IMR-90 (cell line): ENCODE results near the gene ZNF292. TPM values are rescaled to one million over a fixed set of nuclear protein-coding genes. Genes with fewer than 3 reads are reported as not detected.

ENCODE experiments used
- ATAC-seq: fragments of 200-7000 bp; cut with Tn5 transposase; 2 replicates; pipeline ENCODE4 v1.9.1; 2020; ENCODE audit warnings: low read depth, mild to moderate bottlenecking, moderate library complexity
- BruUV-seq: library from RNA; stranded (reverse); fragments of 400-500 nt; replicated peaks from 2 replicates; lab custom pipeline; 2021; lab: Mats Ljungman, UMichigan
- CTCF ChIA-PET: fragments of 300-600 bp; formaldehyde crosslinking; extraction: SDS; loops from one replicate; lab custom pipeline; 2021; ENCODE audit warnings: antibody characterized with exemption; lab: Yijun Ruan, JAX
- POLR2A ChIA-PET: fragments of 300-600 bp; sonication (Branson Sonifier 250); formaldehyde crosslinking; loops from one replicate; lab custom pipeline; 2022; ENCODE audit warnings: antibody characterized with exemption; ENCODE audit not compliant: unreplicated experiment; lab: Charles Lee
- DNase-seq: peaks from one replicate; pipeline ENCODE4 v3.0.0; 2013
- H2AFZ ChIP-seq: replicated peaks from 2 replicates; pipeline ENCODE3; 2013; ENCODE audit warnings: low read length, mild to moderate bottlenecking; ENCODE audit not compliant: poor library complexity
- H2AK5ac ChIP-seq: 2 replicates; pipeline ENCODE4 v1.6.1; 2013; ENCODE audit warnings: low read depth, low read length, inconsistent platforms
- H2AK9ac ChIP-seq: replicated peaks from 2 replicates; pipeline ENCODE3; 2013; ENCODE audit warnings: mild to moderate bottlenecking, low read depth, low read length, moderate library complexity; ENCODE audit not compliant: poor library complexity
- H2BK120ac ChIP-seq: 2 replicates; pipeline ENCODE4 v1.6.1; 2013; ENCODE audit warnings: low read depth, low read length, inconsistent platforms
- H2BK15ac ChIP-seq: 3 replicates; pipeline ENCODE4 v1.6.1; 2013; ENCODE audit warnings: low read depth, low read length, inconsistent platforms
- H2BK20ac ChIP-seq: 2 replicates; pipeline ENCODE4 v1.6.1; 2013; ENCODE audit warnings: low read depth, mild to moderate bottlenecking, inconsistent platforms, low read length, moderate library complexity
- H2BK5ac ChIP-seq: 2 replicates; pipeline ENCODE4 v1.6.1; 2013; ENCODE audit warnings: mild to moderate bottlenecking, low read depth, low read length, inconsistent platforms; ENCODE audit not compliant: poor library complexity, severe bottlenecking
- H3K14ac ChIP-seq: replicated peaks from 2 replicates; pipeline ENCODE4 v1.6.1; 2013; ENCODE audit warnings: low read depth, low read length, inconsistent platforms
- H3K18ac ChIP-seq: 2 replicates; pipeline ENCODE4 v1.6.1; 2013; ENCODE audit warnings: low read depth, low read length, control low read depth
- H3K23ac ChIP-seq: 2 replicates; pipeline ENCODE4 v1.6.1; 2013; ENCODE audit warnings: low read depth, low read length, inconsistent platforms
- H3K27ac ChIP-seq: 2 replicates; pipeline ENCODE4 v1.5.1; 2013; ENCODE audit warnings: mild to moderate bottlenecking, control low read depth, low read length; ENCODE audit not compliant: insufficient read depth
- H3K27me3 ChIP-seq: 2 replicates; pipeline ENCODE4 v1.6.1; 2013; ENCODE audit warnings: low read length; ENCODE audit not compliant: control insufficient read depth, insufficient read depth
- H3K36me3 ChIP-seq: 2 replicates; pipeline ENCODE4 v1.6.1; 2013; ENCODE audit warnings: low read length, mixed read lengths; ENCODE audit not compliant: control insufficient read depth, insufficient read depth
- H3K4ac ChIP-seq: 2 replicates; pipeline ENCODE4 v1.6.1; 2013; ENCODE audit warnings: low read depth, low read length, inconsistent platforms
- H3K4me1 ChIP-seq: 2 replicates; pipeline ENCODE4 v1.6.1; 2013; ENCODE audit warnings: low read length, mixed read lengths; ENCODE audit not compliant: control insufficient read depth, insufficient read depth
- H3K4me2 ChIP-seq: 2 replicates; pipeline ENCODE4 v1.6.1; 2013; ENCODE audit warnings: low read depth, mild to moderate bottlenecking, control low read depth, low read length, moderate library complexity
- H3K4me3 ChIP-seq: 2 replicates; pipeline ENCODE4 v1.5.1; 2013; ENCODE audit warnings: low read depth, mild to moderate bottlenecking, control low read depth, low read length, moderate library complexity; ENCODE audit not compliant: insufficient read depth
- H3K56ac ChIP-seq: 2 replicates; pipeline ENCODE4 v1.6.1; 2013; ENCODE audit warnings: low read length, inconsistent platforms; ENCODE audit not compliant: insufficient read depth; ENCODE audit errors: extremely low read depth
- H3K79me1 ChIP-seq, 2 experiments: 2 replicates each; pipeline ENCODE4 v1.6.1; 2013; ENCODE audit warnings: low read length in 2 of 2, inconsistent platforms in 1 of 2, low read depth in 1 of 2
- H3K9ac ChIP-seq: 2 replicates; pipeline ENCODE4 v1.6.1; 2013; ENCODE audit warnings: low read depth, low read length, control low read depth
- H3K9me1 ChIP-seq: 2 replicates; pipeline ENCODE4 v1.6.1; 2013; ENCODE audit warnings: low read length, inconsistent platforms; ENCODE audit not compliant: insufficient read depth
- H3K9me3 ChIP-seq: 2 replicates; pipeline ENCODE4 v1.6.1; 2013; ENCODE audit warnings: low read length; ENCODE audit not compliant: control insufficient read depth, insufficient read depth
- H4K20me1 ChIP-seq: 2 replicates; pipeline ENCODE4 v1.6.1; 2013; ENCODE audit warnings: low read length, inconsistent platforms; ENCODE audit not compliant: insufficient read depth
- H4K5ac ChIP-seq: 2 replicates; pipeline ENCODE4 v1.6.1; 2013; ENCODE audit warnings: mild to moderate bottlenecking, low read depth, low read length, control low read depth
- H4K8ac ChIP-seq, 2 experiments: 2 replicates each; pipeline ENCODE4 v1.6.1; 2013; ENCODE audit warnings: low read depth in 2 of 2, low read length in 2 of 2, control low read depth in 1 of 2, inconsistent platforms in 1 of 2
- H4K91ac ChIP-seq: 2 replicates; pipeline ENCODE4 v1.6.1; 2013; ENCODE audit warnings: low read depth, low read length, inconsistent platforms; ENCODE audit not compliant: insufficient read depth
- BHLHE40 ChIP-seq: fragments of 150-350 bp; IDR thresholded peaks from 2 replicates; pipeline ENCODE4 v1.6.1; 2016; ENCODE audit warnings: mild to moderate bottlenecking, low read depth, low read length
- CEBPB ChIP-seq: IDR thresholded peaks from 2 replicates; pipeline ENCODE4 v1.6.1; 2012; ENCODE audit warnings: low read depth, low read length, improper control_type of control experiment
- CHD1 ChIP-seq: IDR thresholded peaks from 2 replicates; pipeline ENCODE4 v1.6.1; 2012; ENCODE audit warnings: low read depth, low read length, improper control_type of control experiment
- CTCF ChIP-seq: conservative IDR thresholded peaks from 2 replicates; pipeline ENCODE4 v1.5.1; 2012; ENCODE audit warnings: mild to moderate bottlenecking, low read depth, low read length, improper control_type of control experiment
- ELK1 ChIP-seq: fragments of 150-350 bp; IDR thresholded peaks from 2 replicates; pipeline ENCODE4 v1.6.1; 2016; ENCODE audit warnings: low read depth, mild to moderate bottlenecking, low read length, moderate library complexity, borderline replicate concordance
- FOS ChIP-seq: fragments of 150-350 bp; IDR thresholded peaks from 2 replicates; pipeline ENCODE4 v1.6.1; 2016; ENCODE audit warnings: low read depth, low read length
- MAFK ChIP-seq: IDR thresholded peaks from 2 replicates; pipeline ENCODE4 v1.6.1; 2012; ENCODE audit warnings: low read depth, low read length, improper control_type of control experiment
- MAZ ChIP-seq: IDR thresholded peaks from 2 replicates; pipeline ENCODE4 v1.6.1; 2012; ENCODE audit warnings: low read depth, mild to moderate bottlenecking, low read length, improper control_type of control experiment, moderate library complexity, borderline replicate concordance
- MXI1 ChIP-seq: IDR thresholded peaks from 2 replicates; pipeline ENCODE4 v1.6.1; 2012; ENCODE audit warnings: low read depth, mild to moderate bottlenecking, low read length, moderate library complexity, borderline replicate concordance
- NFE2L2 ChIP-seq: fragments of 150-350 bp; IDR thresholded peaks from 2 replicates; pipeline ENCODE4 v1.6.1; 2016; ENCODE audit warnings: low read depth, mild to moderate bottlenecking, low read length
- POLR2A ChIP-seq: IDR thresholded peaks from 2 replicates; pipeline ENCODE4 v1.6.1; 2012; ENCODE audit warnings: mild to moderate bottlenecking, low read depth, low read length
- RAD21 ChIP-seq: IDR thresholded peaks from 2 replicates; pipeline ENCODE4 v1.6.1; 2012; ENCODE audit warnings: low read length, improper control_type of control experiment
- RCOR1 ChIP-seq: IDR thresholded peaks from 2 replicates; pipeline ENCODE4 v1.6.1; 2012; ENCODE audit warnings: mild to moderate bottlenecking, low read length, improper control_type of control experiment; ENCODE audit not compliant: insufficient replicate concordance
- RFX5 ChIP-seq: IDR thresholded peaks from 2 replicates; pipeline ENCODE4 v1.8.0; 2012; ENCODE audit warnings: low read depth, mild to moderate bottlenecking, low read length, moderate library complexity
- SMC3 ChIP-seq: fragments of 150-350 bp; IDR thresholded peaks from 2 replicates; pipeline ENCODE4 v1.6.1; 2016; ENCODE audit warnings: low read depth, mild to moderate bottlenecking, antibody characterized with exemption, low read length, moderate library complexity
- USF2 ChIP-seq: fragments of 150-350 bp; IDR thresholded peaks from 2 replicates; pipeline ENCODE4 v1.6.1; 2017; ENCODE audit warnings: mild to moderate bottlenecking, antibody characterized with exemption, low read length, low read depth
- WGBS, 2 experiments: methylation state at CpG; one replicate each; pipeline versions ENCODE4 v1.1.5 to v1.1.7; 2013; ENCODE audit warnings: missing lambda C conversion rate in 2 of 2; ENCODE audit not compliant: insufficient read length in 1 of 2; ENCODE audit errors: extremely low coverage in 2 of 2; 5-methylcytosine and 5-hydroxymethylcytosine counted together
- dilution Hi-C: fragments of 300-500 bp; cut with HindIII; formaldehyde crosslinking; loops from one replicate; pipeline ENCODE4 v1.14.3; 2018; ENCODE audit warnings: low sequenced_read_pairs; ENCODE audit not compliant: unreplicated experiment
- in situ Hi-C: fragments of 300-500 bp; cut with MboI; formaldehyde crosslinking; loops from 3 replicates; pipeline ENCODE4 v1.14.3; 2019; ENCODE audit warnings: low sequenced_read_pairs, inconsistent platforms, mixed read lengths
- intact Hi-C: fragments of 100-400 bp; cut with micrococcal nuclease; formaldehyde crosslinking; loops from 2 replicates; pipeline ENCODE4 v1.10.0; 2022
- polyA plus RNA-seq, 3 experiments: library from polyadenylated mRNA; depleted of rRNA; stranded (reverse); fragments of >200 nt; gene quantifications; 2 replicates each; pipeline ENCODE4 v1.2.3, GENCODE V29; 2012; ENCODE audit warnings: low replicate concordance in 1 of 3
- total RNA-seq: library from RNA; depleted of rRNA; stranded (reverse); fragments of >200 nt; gene quantifications from 2 replicates; pipeline ENCODE4 v1.2.3, GENCODE V29; 2012

ZNF292 gene
- total and polyA plus RNA-seq, 2 of the 4 experiments (the other 2 are of a cell fraction) = 5.5 to 28.3 TPM

- in situ Hi-C loops (no loop called here), dilution Hi-C loops (no loop called here), intact Hi-C loops (no loop called here)
- Histone ChIP-seq H2BK120ac (no peak overlapping the region), H3K18ac (no peak overlapping the region), H3K27ac (no peak overlapping the region), H3K36me3 (no peaks in the 10 kb centered on the region), H3K4me3 (no peak overlapping the region), H3K9me3 (no peaks in the 10 kb centered on the region), H3K79me1 (no peaks in the 10 kb centered on the region), H2AK9ac (no peak overlapping the region), H4K5ac (no peak overlapping the region), H2BK20ac (no peak overlapping the region), H4K91ac (no peak overlapping the region), H4K8ac (no peak overlapping the region), H2BK5ac (no peak overlapping the region), H3K27me3 (peaks cover 5% of the 10 kb centered on the region), H4K20me1 (no peaks in the 10 kb centered on the region), H2AK5ac (no peak overlapping the region), H3K56ac (no peak overlapping the region), H2BK15ac (no peak overlapping the region), H3K4me1 (no peaks in the 10 kb centered on the region), H3K4me2 (no peak overlapping the region), H3K9me1 (no peaks in the 10 kb centered on the region), H3K4ac (no peak overlapping the region), H3K14ac (no peak overlapping the region), H3K9ac (no peak overlapping the region), H3K23ac (no peak overlapping the region), H2AFZ (no peak overlapping the region)
- no CpG with 5 or more reads among the region's 2 CpGs for WGBS, 2 experiments
- ChIA-PET POLR2A (no interaction called here), CTCF (no interaction called here)
- no TSS peak for BruUV-seq
- ATAC-seq = peak; percentile 64; the same call in 1 of the 2 replicates
- TF ChIP-seq MXI1 (no peak), CEBPB (no peak), POLR2A (no peak), FOS (no peak), RCOR1 (no peak), RAD21 (no peak), NFE2L2 (no peak), MAFK (no peak), RFX5 (no peak), BHLHE40 (no peak), SMC3 (no peak), CHD1 (no peak), ELK1 (no peak), USF2 (no peak), CTCF (no peak), MAZ (no peak)
- DNase-seq = peak; percentile 30
These were observed 131.9 kb downstream of the ZNF292 start for GRCh38 chr6:87287251-87287650.
